ENCODE measurements around the gene SON.

GRCh38 chr21:33584455-33584854 is 41.6 kb downstream of the SON start:
- TF ChIP-seq POLR2A (IDR thresholded peaks at IDR 0.05; ENCODE audit: low read depth): no peak
- TF ChIP-seq CTCF (IDR thresholded peaks at IDR 0.05): no peak

Data from esophagus muscularis mucosa (tissue), 3 donors.